VCaP (cell line): ENCODE results near the gene AP2S1.
"Not testable (repeated sequence)": the region's sequence is repeated elsewhere in the genome, so short reads cannot be mapped to it uniquely, and the experiment has no call there.

Source experiments
- H3K27ac ChIP-seq: fragments of 450-650 bp; 2 replicates; pipeline ENCODE4 v1.5.1; 2017
- CTCF ChIP-seq: fragments of 450-650 bp; conservative IDR thresholded peaks from 2 replicates; pipeline ENCODE4 v1.5.1; 2017; ENCODE audit warnings: mild to moderate bottlenecking, moderate library complexity

AP2S1 gene

DNA sequence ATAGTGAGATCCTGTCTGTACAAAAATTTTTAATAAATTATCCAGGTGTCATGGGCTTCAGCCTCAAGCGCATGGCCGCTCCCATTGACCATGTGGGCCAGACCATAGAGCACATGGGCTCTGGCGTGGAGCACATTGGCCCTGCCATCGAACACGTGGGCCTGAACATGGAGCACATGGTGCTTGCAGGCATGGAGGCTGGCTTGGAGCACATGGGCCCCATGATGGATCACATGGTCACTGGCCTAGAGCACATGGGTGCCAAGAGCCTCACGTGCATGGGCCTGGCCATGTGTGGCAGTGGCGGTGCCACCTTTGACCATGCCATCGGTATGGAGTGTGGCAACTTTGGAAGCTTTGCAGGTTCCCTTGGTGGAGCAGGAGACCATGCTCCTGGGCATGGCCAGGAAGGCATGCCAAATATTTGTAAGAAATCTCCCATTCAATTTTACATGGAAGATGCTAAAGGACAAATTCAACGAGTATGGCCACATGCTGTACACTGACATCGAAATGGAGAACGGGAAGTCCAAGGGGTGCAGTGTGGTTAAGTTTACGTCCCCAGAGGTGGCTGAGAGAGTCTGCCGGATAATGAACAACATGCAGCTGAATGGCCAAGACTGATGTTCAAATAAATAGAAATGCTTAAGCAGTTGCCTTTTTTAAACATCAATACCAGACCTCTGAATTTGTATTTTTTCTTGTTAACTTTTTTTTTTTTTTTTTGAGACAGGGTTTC is 40.9 kb downstream of the AP2S1 start:
- no peak overlapping the region for H3K27ac ChIP-seq
- no peak for TF ChIP-seq CTCF

- no peak for TF ChIP-seq CTCF
- H3K27ac ChIP-seq: no peak overlapping the region
Observed at GRCh38 chr19:46806656-46807055, 44.0 kb downstream of the AP2S1 start.

DNA sequence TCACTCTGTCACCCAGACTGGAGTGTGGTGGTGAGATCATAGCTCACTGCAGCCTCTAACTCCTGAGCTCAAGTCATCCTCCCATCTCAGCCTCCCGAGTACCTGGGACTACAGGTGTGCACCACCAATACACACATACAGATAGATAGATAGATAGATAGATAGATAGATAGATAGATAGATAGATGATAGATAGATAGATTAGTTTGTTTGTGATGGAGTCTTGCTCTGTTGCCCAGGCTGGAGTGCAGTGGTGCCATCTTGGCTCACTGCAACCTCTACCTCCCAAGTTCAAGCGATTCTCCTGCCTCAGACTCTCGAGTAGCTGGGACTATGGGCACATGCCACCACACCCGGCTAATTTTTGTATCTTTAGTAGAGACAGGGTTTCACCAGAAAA is 46.2 kb downstream of the AP2S1 start:
- H3K27ac ChIP-seq: not testable (repeated sequence)

GRCh38 chr19:46803555-46803954 is 47.1 kb downstream of the AP2S1 start:
- no peak for TF ChIP-seq CTCF
- H3K27ac ChIP-seq: no peak overlapping the region

- TF ChIP-seq CTCF: no peak
- H3K27ac ChIP-seq: no peak overlapping the region
Observed at GRCh38 chr19:46802152-46802551, 48.5 kb downstream of the AP2S1 start.

GRCh38 chr19:46798713-46799112 is 51.9 kb downstream of the AP2S1 start:
- H3K27ac ChIP-seq: no peak overlapping the region
- TF ChIP-seq CTCF: no peak

DNA sequence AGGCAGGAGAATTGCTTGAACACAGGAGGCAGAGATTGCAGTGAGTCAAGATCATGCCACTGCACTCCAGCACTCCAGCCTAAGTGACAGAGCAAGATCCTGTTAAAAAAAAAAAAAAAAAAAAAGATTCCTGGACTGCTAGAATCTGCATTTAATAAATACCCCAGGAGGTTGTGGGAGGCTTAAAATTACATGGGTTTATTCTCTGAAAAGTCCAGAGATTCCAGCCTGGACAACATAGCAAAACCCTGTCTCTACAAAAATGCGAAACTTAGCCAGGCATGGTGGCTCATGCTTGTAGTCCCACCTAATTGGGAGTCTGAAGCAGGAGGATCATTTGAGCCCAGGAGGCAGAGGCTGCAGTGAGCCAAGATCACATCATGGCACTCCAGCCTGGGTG is 52.8 kb downstream of the AP2S1 start:
- no peak for TF ChIP-seq CTCF
- H3K27ac ChIP-seq: no peak overlapping the region

DNA sequence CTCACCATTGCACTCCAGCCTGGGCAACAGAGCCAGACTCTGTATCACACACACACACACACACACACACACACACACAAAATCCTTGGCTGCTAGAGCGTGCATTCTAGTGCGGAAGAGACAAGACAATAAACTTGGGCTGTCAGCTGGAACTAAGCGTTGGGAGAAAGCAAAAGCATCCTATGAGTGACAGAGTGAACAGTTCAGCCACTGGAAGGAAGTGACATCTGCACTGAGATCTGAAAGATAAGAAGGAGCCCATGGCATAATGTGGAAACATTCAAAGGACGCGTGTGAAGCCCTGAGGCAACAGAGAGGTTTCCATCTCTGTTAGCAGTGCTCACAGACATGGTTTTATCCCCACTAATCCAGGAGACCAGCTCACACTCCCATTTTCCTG is 58.7 kb downstream of the AP2S1 start:
- H3K27ac ChIP-seq: peak overlapping the region; percentile 55

More for the DNA sequence above, 58.7 kb downstream of the AP2S1 start:
- TF ChIP-seq CTCF: no peak
